GM12892 (cell line): ENCODE data around the gene DPPA5.

Experiments
- POLR2A ChIP-seq: IDR thresholded peaks from 2 replicates; pipeline ENCODE4 v1.6.1; 2011; ENCODE audit warnings: low read depth, low read length, control low read depth
- TAF1 ChIP-seq: IDR thresholded peaks from 2 replicates; pipeline ENCODE4 v1.6.1; 2011; ENCODE audit warnings: low read depth, mild to moderate bottlenecking, control low read depth, low read length, borderline replicate concordance

- TF ChIP-seq POLR2A = no peak
- no peak for TF ChIP-seq TAF1
Measured at GRCh38 chr6:73367761-73368355, 13.8 kb upstream of the DPPA5 start.
